Right cardiac atrium (tissue), 5 donors: ENCODE data around the gene RNF39. TPM values are rescaled to one million over a fixed set of nuclear protein-coding genes. Genes with fewer than 3 reads are reported as not detected.

Source experiments
- ATAC-seq, 2 donors: fragments of 200-7000 bp; cut with Tn5 transposase; one replicate each; pipeline versions ENCODE4 v1.8.0 to v1.9.1; 2020; ENCODE audit warnings: moderate library complexity in 2 of 2, mild to moderate bottlenecking in 1 of 2
- DNase-seq, 3 donors: peaks; one replicate each; pipeline ENCODE4 v3.0.0-alpha.2; 2020
- H3K27ac ChIP-seq: one replicate; pipeline ENCODE4 v1.5.1; 2013; ENCODE audit warnings: mild to moderate bottlenecking, low read length, control low read depth, moderate library complexity
- H3K27me3 ChIP-seq: one replicate; pipeline ENCODE4 v1.6.1; 2013; ENCODE audit not compliant: control insufficient read depth, insufficient read depth
- H3K4me1 ChIP-seq: one replicate; pipeline ENCODE4 v1.6.1; 2013; ENCODE audit warnings: low read length; ENCODE audit not compliant: control insufficient read depth, insufficient read depth
- H3K4me3 ChIP-seq: one replicate; pipeline ENCODE4 v1.5.1; 2013; ENCODE audit warnings: low read length, control low read depth
- H3K9me3 ChIP-seq: one replicate; pipeline ENCODE4 v1.6.1; 2013; ENCODE audit warnings: low read length; ENCODE audit not compliant: control insufficient read depth
- WGBS: extraction: QIAGEN DNeasy Blood & Tissue Kit; methylation state at CpG from one replicate; pipeline ENCODE4 v1.1.7; 2013; 5-methylcytosine and 5-hydroxymethylcytosine counted together
- intact Hi-C, 4 donors: fragments of 100-400 bp; cut with DNase I; formaldehyde crosslinking; loops; one replicate each; pipeline versions ENCODE4 v1.11.0 to v1.14.0; 2022 to 2023
- polyA plus RNA-seq: library from polyadenylated mRNA; stranded (reverse); fragments of 200-250 nt; gene quantifications from one replicate; pipeline ENCODE4 v1.2.3, GENCODE V29; 2013
- total RNA-seq, 4 donors: library from RNA; stranded (reverse); fragmentation: NEBNext Ultra II Directional; extraction: Animal tissue kit (Norgen Biotek cat#: 25700); gene quantifications; one replicate each; pipeline ENCODE4 v1.2.1, GENCODE V29; 2021
- donor health status: healthy with polysubstance abuse.
- donor health status: DM: no; HTN: yes; CAD: no.
- donor health status: DM: no; HTN: no; CAD: no.
- donor health status: DM: no; HTN: yes; CAD: no; lungs with severe emphysema.
- donor health status: DM: yes; HTN: yes; CAD: no.

The RNF39 gene
- total and polyA plus RNA-seq, 5 donors: not detected

DNA sequence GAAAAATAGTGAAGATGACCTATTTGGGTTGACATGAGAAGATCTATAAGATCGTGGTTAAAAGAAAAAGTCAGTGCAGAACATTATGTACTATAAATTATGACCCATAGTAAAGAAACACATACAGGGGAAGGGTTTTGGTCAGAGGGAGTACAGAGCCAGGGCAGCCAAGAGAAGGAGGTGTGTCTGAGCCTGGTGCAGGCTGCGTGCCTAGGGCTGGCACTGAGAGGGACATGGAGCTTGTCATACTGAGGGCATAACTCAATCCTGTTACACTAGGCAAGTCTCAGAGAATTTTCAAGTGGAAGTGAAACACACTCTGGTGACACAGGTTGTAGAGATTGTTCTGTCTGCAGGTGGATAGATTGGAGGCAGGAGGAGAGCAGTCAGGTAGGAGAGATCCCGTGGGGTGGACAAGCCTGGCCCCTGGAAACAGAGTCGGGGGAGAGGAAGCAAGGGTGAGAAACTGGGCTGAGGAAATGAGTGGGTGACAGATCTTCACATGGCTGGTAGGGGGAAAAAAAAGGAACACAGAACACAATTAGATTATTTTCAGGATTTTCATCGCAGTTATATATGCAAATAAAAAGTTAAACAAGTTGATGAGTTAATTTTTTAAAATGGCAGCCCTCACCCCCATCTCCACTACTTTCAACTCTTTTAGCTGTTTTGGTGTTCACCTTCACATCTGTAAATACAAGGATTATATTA is 18.5 kb upstream of the RNF39 start:
- intact Hi-C loops: no loop called here
- 74% methylated on average over 5 of the region's 5 CpGs for WGBS
- Histone ChIP-seq H3K9me3 (no peaks in the 10 kb centered on the region), H3K27ac (no peak overlapping the region), H3K4me3 (no peak overlapping the region), H3K4me1 (no peaks in the 10 kb centered on the region), H3K27me3 (no peaks in the 10 kb centered on the region)
- ATAC-seq: no peak
- no peak for DNase-seq

DNA sequence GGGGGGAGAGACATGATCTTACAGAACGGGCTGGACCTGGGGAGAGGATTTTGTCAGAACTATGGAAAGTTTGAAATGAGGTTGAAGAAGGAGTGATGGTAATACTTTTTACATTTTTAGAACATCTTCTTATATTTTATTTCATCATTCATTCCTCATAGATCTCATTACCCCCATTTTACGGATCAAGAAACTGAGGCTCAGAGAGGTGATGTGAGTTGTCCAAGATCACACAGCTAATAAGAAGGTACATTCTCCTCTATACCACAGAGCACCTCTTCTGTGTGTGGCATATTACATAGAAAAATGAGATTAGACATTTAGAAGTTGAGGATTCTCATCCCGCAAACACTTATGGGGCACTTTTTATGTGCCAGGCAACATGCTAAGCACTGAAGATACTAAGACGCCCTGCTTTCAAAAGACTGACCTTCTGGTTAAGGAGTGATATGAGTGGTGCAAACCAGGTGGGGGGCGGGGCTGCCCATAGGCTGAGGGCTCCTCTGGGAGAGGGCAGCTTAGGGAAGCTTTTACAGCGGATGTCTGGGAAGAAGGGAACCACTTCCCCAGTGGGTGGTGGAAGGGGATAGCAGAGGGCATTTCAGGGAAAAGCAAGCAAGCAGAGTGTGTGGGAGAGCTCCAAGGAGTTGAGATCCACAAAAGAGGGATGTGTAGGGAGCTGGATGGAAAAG is 17.4 kb upstream of the RNF39 start:
- no peak overlapping the region for H3K4me3 ChIP-seq
- H3K9me3 ChIP-seq: no peaks in the 10 kb centered on the region
- no peak overlapping the region for H3K27ac ChIP-seq
- H3K27me3 ChIP-seq: no peaks in the 10 kb centered on the region
- ATAC-seq (no peak), DNase-seq (no peak)
- no peaks in the 10 kb centered on the region for H3K4me1 ChIP-seq
- intact Hi-C loops: no loop called here
- 69% methylated on average over 6 of the region's 6 CpGs for WGBS

DNA sequence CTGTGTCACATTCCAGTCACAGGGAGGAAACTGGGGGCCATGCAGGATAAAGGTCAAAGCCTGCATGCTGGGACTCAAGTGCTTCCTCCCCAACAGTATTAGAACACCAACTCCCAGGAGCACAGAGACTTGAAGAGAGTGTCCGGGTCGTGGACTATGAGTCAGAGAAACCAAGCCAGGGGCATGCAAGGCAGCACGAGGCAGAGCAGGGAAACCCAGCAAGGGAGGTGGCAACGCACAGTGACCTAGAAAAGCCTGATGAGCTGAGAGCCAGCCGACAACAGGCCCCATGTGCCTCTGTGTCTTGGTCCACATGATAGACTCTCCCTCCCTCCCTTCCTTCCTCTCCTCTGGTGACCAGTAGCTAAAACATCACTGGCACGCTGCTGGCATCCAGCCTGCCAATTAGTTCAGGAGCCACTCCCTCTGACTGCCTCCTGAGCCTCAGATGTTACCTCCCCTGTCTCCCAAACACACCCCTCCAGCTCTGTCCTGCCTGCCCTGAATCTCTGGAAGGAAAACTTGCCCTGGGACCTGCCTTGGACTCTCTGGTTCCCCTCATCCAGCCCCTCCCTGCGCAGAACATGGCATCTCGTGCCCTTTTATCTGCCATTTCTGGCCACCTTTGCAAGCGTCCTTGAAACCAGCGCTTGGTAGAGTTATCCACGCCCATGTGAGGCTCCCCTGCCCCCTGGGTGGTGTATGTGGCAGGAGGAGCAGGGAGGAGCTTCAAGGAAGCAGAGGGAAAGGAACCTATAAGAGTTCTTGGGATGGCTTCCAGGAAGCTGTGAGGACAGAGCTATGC is 16.2 kb upstream of the RNF39 start:
- peak in 1 of 3 donors; percentile 51 for DNase-seq
- intact Hi-C loops: no loop called here
- H3K4me3 ChIP-seq: no peak overlapping the region
- WGBS: 43% methylated on average over 11 of the region's 11 CpGs
- H3K27me3 ChIP-seq: no peaks in the 10 kb centered on the region
- H3K9me3 ChIP-seq: no peaks in the 10 kb centered on the region
- peak; percentile 48 to 59 for ATAC-seq
- H3K4me1 ChIP-seq: no peaks in the 10 kb centered on the region
- H3K27ac ChIP-seq: no peak overlapping the region

DNA sequence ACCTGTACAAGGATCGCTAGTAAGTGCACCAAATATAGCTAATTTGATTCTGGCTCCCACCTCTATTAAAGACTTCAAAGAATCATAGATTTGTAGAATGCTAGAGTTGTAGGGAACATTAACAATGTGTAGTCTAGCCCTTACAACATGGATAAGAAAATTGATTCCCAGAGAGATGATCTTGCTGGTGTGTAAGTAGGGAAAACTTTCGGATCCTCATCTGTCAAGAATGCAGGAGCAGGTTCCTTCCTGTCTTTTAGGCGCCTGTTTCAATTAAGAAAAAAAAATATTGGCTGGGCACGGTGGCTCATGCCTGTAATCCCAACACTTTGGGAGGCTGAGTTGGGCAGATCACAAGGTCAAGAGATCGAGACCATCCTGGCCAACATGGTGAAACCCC is 12.3 kb upstream of the RNF39 start:
- H3K4me1 ChIP-seq: no peaks in the 10 kb centered on the region
- intact Hi-C loops: no loop called here
- H3K27me3 ChIP-seq: no peaks in the 10 kb centered on the region
- no peaks in the 10 kb centered on the region for H3K9me3 ChIP-seq
- ATAC-seq: no peak
- H3K4me3 ChIP-seq: no peak overlapping the region
- WGBS: 72% methylated on average over 5 of the region's 5 CpGs
- H3K27ac ChIP-seq: no peak overlapping the region
- DNase-seq: no peak

DNA sequence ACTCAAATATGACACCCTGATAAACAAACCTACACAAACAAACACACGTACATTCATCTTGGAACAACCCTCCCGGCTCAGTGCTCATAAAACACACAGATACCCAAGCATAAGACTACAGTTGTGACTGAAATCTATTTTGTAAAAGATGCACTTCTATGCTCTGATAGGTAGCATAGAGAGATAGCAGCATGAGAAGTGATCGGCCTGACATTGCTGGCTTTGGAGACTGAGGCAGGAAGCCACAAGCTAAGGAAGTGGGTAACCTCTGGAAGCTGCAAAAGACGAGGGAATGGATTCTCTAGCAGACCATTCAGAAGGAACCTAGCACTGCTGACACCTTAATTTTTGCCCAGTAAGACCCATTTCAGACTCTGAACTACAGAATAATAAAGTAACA is 1.6 kb upstream of the RNF39 start:
- ATAC-seq: no peak
- Histone ChIP-seq H3K27me3 (no peaks in the 10 kb centered on the region), H3K27ac (no peak overlapping the region), H3K4me3 (no peak overlapping the region), H3K4me1 (no peaks in the 10 kb centered on the region), H3K9me3 (no peaks in the 10 kb centered on the region)
- intact Hi-C loops: no loop called here
- no peak for DNase-seq
- 59% methylated on average over 4 of the region's 4 CpGs for WGBS

DNA sequence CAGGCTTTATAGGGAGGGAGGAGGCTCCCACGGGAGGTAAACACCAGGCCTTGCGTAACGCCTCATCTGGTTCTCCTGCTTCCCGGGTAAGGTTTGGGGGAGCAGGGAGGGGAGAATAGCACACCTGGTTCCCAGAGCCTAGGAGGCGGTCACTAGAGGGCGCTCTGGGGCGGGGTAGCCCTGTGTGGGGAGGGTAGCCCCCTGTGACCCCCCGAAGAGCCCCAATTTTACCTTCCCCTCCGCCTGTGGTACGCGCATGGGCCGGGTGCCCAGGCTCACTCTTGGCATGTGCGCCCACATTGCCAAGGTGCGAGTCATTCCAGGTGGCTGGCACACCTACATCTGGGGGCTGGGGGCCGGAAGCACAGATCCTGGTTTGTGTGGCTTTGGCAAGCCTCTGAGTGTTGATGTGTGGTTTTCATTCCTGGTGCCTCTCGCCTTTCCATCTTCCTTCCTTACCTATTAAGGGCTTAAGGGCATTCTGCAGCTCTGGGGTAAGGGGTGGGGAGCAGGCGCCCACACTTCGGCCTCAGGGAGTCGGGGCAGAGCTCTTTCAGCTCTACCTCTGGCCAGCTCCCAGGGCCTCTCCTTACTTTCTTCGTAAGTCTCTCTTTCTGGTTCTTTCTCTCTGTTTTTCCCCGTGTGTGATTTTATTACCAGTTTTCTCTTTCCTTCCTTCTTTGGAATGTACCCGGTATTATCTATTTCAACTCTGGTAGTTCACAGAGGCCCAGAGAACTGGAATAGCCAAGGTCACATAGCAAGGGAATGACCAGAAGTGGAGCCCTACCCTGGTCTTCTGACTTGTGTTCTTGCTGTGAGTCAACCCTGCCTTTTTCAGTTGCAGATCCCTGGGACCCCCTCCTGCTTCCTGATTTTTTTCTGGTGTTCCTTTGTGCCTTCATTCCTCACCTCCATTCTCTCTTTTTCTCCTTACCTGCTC is 492 bp upstream of the RNF39 start:
- DNase-seq: peak in 2 of 3 donors; percentile 47 to 58
- WGBS: 28% methylated on average over 22 of the region's 22 CpGs
- peak in 1 of 2 donors; percentile 7 for ATAC-seq

DNA sequence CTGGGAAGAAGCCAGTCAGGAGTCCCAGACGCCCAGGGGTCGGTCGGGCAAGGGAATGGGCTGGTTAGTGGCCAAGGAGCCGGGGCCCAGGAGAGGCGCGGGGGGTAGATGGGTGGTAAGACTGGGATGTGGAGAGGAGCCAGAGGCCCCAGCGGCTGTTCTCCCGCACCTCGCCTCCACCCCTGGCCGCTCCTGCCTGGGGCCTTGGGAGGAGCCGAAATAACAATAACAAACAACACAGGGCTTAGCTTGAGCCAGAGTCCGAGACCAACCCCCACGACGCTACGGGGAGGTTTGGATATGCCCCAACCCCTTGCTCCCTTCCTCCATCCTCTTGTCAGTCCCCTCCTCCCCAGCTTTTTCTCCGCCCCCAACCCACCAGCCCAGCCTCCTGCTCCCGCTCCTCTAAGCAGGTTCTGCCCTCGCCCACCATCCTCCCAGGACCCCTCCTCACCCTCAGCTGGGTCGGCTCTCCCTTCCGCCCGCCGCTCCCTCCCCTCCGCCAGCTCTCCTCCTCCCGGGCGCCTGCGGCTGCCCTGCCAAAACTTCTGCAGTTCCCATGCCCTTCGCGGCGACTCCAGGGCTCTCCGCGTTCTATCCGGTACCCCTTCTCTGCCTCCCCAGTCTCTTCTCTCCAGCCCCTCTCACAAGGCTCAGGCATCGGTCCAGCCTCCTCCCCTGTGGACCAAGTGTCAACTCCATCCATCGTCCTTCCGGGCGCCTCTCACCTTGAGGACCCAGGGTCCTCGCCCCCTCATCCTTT is 1.1 kb downstream of the RNF39 start:
- 5% methylated on average over 37 of the region's 37 CpGs for WGBS

More for the DNA sequence above, 492 bp upstream of the RNF39 start:
- Histone ChIP-seq H3K4me1 (no peaks in the 10 kb centered on the region), H3K27ac (no peak overlapping the region), H3K27me3 (no peaks in the 10 kb centered on the region), H3K9me3 (no peaks in the 10 kb centered on the region), H3K4me3 (no peak overlapping the region)
- intact Hi-C loops: no loop called here

DNA sequence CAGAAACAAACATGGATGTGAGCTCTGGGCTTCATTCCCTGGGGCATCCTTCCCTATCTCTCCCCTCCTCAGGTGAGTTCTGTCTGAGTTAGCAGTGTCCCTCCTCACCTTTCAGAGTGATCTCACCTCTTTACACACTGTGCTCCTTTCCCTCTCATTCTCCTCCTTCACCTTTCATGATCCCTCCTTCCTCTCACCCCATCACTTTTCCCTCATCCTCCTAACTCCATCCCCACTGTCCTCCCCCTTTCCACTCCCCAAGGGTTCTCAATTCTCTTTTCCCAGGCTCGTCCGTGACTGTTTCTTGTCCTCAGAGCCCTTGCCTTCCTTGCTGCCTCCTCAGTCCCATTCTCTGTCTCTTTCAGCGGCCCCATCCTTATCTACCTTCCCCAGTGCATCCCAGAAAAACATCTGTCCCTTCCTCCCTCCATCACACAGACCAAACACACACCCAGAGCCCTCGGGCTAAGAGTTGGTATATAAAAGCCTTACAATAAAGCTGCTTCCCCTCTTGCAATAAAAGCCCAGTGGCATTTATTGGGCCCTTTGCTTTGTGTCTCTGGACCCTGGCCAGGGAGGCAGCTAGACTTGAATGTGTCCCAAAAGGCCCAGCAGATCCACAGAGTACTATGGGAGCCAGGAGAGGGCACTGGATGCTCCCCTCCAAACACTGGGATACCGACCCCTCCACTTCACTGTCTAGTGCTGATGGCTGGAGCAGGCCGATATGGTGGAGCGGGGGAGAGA is 1.9 kb downstream of the RNF39 start:
- Histone ChIP-seq H3K9me3 (no peaks in the 10 kb centered on the region), H3K27ac (no peak overlapping the region), H3K4me3 (no peak overlapping the region), H3K4me1 (no peaks in the 10 kb centered on the region), H3K27me3 (no peaks in the 10 kb centered on the region)
- ATAC-seq (no peak), DNase-seq (no peak)
- WGBS: 49% methylated on average over 7 of the region's 7 CpGs
- intact Hi-C loops: no loop called here

More for the DNA sequence above, 1.1 kb downstream of the RNF39 start:
- H3K27ac ChIP-seq: no peak overlapping the region
- H3K4me1 ChIP-seq: no peaks in the 10 kb centered on the region
- DNase-seq (peak in 2 of 3 donors; percentile 41 to 50), ATAC-seq (peak in 1 of 2 donors; percentile 14)
- intact Hi-C loops: no loop called here
- peak overlapping the region; percentile 1 for H3K4me3 ChIP-seq
- H3K9me3 ChIP-seq: no peaks in the 10 kb centered on the region
- H3K27me3 ChIP-seq: no peaks in the 10 kb centered on the region

DNA sequence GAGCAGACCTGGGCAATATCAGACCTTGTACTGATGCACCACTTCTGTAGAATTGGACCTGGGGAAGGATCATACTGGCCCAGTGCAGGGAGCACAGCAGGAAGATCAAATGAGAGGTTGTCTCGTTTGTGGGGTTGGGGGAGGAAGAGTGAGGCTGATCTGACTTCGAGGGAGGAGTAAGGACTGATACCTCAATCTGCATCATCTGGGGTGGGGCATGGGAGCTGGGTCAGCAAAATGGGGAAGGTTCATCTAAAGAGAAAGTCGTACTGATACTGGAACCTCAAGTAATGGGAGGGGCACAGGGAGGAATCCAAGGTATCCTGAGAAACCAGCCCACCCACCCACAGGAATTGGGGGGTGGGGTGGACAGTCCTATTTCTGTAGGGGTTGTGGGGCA is 3.7 kb downstream of the RNF39 start:
- no peaks in the 10 kb centered on the region for H3K27me3 ChIP-seq
- DNase-seq (no peak), ATAC-seq (no peak)
- no peaks in the 10 kb centered on the region for H3K9me3 ChIP-seq
- H3K4me3 ChIP-seq: no peak overlapping the region
- no peaks in the 10 kb centered on the region for H3K4me1 ChIP-seq
- WGBS: 42% methylated on average over 3 of the region's 3 CpGs
- H3K27ac ChIP-seq: no peak overlapping the region
- intact Hi-C loops: no loop called here
